GM12878 (cell line): ENCODE data around the gene TRIM16.
"Not testable (repeated sequence)": the region's sequence is repeated elsewhere in the genome, so short reads cannot be mapped to it uniquely, and the experiment has no call there.

Source experiments
- ATF3 ChIP-seq: IDR thresholded peaks from 2 replicates; pipeline ENCODE4 v1.6.1; 2011; ENCODE audit warnings: low read depth, mild to moderate bottlenecking, low read length, moderate library complexity, borderline replicate concordance; ENCODE audit errors: extremely low read depth
- ATF7 ChIP-seq: fragments of 450-650 bp; IDR thresholded peaks from 2 replicates; pipeline ENCODE4 v1.6.1; 2016; ENCODE audit warnings: low read depth, mild to moderate bottlenecking
- BCL11A ChIP-seq: IDR thresholded peaks from 2 replicates; pipeline ENCODE4 v1.6.1; 2011; ENCODE audit warnings: low read depth, low read length
- E4F1 ChIP-seq: fragments of 450-650 bp; IDR thresholded peaks from 2 replicates; pipeline ENCODE4 v1.6.1; 2018; ENCODE audit warnings: borderline replicate concordance, mild to moderate bottlenecking; ENCODE audit not compliant: partially characterized antibody
- MAX ChIP-seq: IDR thresholded peaks from 2 replicates; pipeline ENCODE4 v1.6.1; 2012; ENCODE audit warnings: low read depth, low read length, improper control_type of control experiment
- NR2C1 ChIP-seq: fragments of 450-650 bp; IDR thresholded peaks from 2 replicates; pipeline ENCODE4 v1.6.1; 2017; ENCODE audit warnings: antibody characterized with exemption, mild to moderate bottlenecking, moderate library complexity
- POLR2A ChIP-seq: IDR thresholded peaks from 2 replicates; pipeline ENCODE4 v1.6.1; 2011; ENCODE audit warnings: low read depth, mild to moderate bottlenecking, low read length
- POLR2AphosphoS2 ChIP-seq: IDR thresholded peaks from 2 replicates; pipeline ENCODE4 v1.6.1; 2011; ENCODE audit warnings: low read depth, mild to moderate bottlenecking, low read length, improper control_type of control experiment, moderate library complexity
- POLR2AphosphoS5 ChIP-seq: IDR thresholded peaks from 2 replicates; pipeline ENCODE4 v1.6.1; 2011; ENCODE audit warnings: mild to moderate bottlenecking, low read length, inconsistent platforms
- REST ChIP-seq: IDR thresholded peaks from 2 replicates; pipeline ENCODE4 v1.6.1; 2012; ENCODE audit warnings: mild to moderate bottlenecking, low read depth, low read length
- SMC3 ChIP-seq: IDR thresholded peaks from 2 replicates; pipeline ENCODE4 v1.6.1; 2011; ENCODE audit warnings: low read length, improper control_type of control experiment, borderline replicate concordance
- ZNF207 ChIP-seq: fragments of 450-650 bp; IDR thresholded peaks from 2 replicates; pipeline ENCODE4 v1.6.1; 2014; ENCODE audit warnings: antibody characterized with exemption, mild to moderate bottlenecking, borderline replicate concordance
- ZNF384 ChIP-seq: IDR thresholded peaks from 2 replicates; pipeline ENCODE4 v1.6.1; 2012; ENCODE audit warnings: low read depth, mild to moderate bottlenecking, low read length, improper control_type of control experiment, borderline replicate concordance

GRCh38 chr17:15716601-15717563, 32.8 kb upstream of the TRIM16 start:
- not testable (repeated sequence) for TF ChIP-seq POLR2AphosphoS5, POLR2AphosphoS2, POLR2A, ATF7, E4F1, ATF3, BCL11A, ZNF207, REST, MAX, ZNF384, NR2C1, SMC3
